ENCODE results near the gene EXO1.

Gene EXO1

DNA sequence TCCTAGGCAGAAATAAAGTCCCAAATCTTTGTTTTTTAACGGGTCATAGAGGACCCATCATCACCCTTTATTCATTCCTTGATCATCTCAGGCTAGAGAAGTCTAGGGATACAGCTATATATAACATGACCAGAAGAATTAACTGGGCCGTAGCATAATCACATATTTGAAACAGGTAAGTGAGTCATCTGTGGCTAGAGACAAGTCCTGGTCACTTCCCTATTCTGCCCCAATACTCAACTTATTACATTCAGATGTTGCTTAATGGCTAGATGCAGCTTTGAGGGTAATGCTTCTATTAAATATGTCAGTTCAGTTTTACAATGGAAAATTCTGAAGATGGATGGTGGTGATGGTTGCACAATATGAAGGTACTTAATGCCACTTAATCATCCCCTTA lies 47.0 kb downstream of the EXO1 start:
- DNase-seq, result no peak

DNA sequence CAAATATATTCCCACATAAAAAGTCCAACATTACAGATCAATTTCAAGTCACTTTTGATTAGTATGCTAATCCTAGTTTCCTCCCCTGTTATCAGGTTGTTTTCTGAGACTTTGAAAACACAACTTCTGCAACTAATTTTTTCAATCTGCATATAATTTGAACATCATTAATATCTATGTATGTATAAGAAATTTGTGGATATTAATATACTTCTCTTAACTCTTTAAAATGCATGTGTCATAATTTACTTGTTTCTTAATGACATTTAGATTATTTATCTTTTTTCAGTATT lies 48.6 kb downstream of the EXO1 start:
- DNase-seq, result no peak

DNA sequence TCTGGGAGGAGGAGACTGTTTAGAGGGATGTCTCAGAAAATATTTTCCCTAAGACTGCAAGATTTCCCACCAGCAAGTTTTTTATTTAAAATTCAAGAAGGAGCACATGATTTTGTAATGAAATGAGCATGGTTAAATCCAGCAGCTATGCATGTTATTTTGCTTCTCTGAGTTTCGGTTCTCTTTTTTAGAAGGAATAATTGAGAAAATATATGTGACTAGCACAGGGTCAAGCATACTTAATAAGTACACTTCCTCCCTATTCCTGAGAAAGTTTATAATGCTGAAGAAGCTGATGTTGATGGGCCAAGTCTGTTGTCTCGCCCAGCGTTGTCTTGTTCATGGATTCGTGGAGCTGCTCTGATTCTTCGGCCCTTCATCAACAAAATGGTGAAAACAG lies 51.2 kb downstream of the EXO1 start:
- DNase-seq, result no peak

DNA sequence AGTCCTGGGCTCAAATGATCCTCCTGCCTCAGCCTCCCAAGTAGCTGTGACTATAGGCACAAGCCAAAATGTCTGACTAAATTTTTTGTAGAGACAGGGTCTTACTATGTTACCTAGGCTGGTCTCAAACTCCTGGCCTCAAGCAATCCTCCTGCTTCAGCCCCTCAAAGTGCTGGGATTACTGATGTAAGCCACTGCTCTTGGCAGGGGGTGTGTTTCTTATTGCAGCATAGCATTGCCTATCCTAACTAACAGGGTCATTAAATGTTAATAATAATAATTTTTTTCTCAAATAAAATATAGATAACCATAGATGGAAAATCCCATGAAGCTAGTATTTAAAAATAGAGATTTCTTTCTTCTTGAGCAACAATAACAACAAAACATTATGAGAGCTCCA lies 52.4 kb downstream of the EXO1 start:
- DNase-seq, result no peak

DNA sequence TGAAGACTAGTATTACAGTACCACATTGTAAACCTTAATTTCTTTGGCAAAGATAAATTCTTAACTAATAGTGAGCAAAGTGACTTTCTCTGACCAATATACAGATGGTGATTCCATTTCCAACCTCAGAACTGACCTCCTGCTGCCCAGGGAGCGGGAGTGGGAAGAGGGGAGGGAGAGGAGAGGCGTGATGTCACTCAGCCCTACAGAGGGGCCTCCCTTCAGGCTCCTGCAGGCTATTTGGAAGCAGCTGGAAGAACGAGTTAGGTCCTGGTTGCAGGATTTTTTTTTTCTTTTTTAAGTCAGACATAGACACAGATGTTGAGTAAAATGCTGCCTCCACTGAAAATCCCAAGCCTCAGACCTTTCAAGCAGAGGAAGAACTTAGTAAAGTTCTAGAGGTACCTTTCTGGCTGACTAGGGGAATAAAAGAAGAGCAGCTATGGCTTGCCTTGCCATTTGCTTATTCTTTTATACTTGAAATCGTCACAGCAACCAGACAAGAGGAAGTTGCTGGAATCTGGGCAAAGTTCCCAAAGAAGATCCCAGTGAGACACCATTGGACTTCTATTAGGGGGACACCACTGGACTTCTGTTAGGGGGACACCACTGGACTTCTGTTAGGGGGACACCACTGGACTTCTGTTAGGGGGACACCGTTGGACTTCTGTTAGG lies 54.5 kb downstream of the EXO1 start:
- no peak for DNase-seq

DNA sequence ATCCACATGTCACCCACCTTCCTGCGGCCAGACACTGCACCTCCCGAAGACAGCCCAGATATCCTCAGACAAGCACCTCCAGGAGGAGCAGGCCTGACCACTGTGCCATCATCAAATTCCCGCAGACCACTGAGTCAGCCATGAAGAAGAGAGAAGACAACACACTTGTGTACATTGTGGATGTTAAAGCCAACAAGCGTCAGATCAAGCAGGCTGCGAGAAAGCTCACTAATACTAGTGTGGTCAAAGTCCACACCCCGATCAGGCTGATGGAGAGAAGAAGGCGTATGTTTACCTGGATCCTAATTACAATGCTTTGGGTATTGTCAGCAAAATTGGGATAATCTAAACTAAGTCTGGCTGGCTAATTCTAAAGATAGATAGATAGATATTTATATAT lies 68.2 kb downstream of the EXO1 start:
- no peak for DNase-seq

DNA sequence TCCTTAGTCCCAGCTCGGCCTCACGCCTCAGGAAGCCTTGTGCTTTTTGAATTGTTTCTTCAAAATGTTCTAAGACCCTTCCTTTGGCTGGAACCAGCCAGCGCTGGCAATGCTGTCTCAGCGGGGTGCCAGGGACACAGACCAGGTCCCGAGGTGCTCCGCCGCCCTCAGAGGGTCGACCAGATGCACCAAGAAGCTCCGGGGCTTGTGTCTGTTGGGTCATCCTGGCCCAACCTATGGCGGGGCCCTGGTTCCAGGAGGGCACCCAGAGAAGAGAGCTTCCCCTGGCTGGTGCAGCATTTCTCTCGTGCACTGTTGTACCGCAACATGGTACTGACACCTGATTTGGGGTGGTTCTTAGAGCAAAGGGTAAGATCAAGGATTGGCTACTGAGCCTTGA lies 69.5 kb downstream of the EXO1 start:
- no peak for DNase-seq

DNA sequence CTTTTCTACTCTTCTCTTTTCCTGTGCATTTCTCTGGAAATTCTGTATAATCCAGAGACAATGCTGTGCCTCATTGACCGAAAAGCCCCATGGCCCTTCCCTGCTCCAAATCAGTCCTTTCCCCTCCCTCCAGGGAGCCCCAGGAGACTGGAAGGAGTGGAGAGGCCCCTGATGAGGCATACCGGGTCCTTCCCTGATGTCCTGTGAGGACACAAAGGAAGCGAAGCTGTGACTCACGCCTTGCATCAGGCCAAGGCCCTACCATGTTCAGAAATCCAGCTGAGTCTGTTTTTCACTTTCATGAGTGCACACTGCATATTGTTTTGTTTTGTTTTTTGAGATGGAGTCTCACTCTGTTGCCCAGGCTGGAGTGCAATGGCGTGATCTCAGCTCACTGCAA lies 70.9 kb downstream of the EXO1 start:
- DNase-seq, result peak; percentile 18

DNA sequence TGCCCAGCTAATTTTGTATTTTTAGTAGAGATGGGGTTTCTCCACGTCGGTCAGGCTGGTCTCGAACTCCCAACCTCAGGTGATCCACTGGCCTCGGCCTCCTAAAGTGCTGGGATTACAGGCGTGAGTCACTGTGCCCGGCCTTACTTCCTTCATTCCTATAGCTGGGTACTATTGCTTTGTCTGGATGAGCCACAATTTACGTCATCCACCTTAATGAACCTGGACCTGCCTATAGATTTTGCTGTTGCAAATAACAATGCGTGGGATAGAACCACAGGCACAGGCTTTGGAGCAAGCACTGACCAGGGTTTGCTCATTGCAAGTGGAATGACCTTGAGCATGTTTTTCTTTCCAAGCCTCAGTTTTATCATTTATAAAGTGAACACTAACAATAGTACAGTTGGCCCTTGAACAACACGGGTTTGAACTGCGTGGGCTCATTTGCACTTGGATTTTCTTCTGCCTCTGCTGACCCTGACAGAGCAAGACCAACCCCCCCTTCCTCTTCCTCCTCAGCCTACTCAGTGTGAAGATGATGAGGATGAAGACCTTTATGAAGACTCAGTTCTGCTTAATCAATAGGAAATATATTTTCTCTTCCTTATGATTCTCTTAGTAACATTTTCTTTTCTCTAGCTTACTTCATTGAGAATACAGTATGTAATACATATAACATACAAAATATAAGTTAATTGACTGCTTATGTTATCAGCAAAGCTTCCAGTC lies 76.2 kb downstream of the EXO1 start:
- DNase-seq, result no peak

DNA sequence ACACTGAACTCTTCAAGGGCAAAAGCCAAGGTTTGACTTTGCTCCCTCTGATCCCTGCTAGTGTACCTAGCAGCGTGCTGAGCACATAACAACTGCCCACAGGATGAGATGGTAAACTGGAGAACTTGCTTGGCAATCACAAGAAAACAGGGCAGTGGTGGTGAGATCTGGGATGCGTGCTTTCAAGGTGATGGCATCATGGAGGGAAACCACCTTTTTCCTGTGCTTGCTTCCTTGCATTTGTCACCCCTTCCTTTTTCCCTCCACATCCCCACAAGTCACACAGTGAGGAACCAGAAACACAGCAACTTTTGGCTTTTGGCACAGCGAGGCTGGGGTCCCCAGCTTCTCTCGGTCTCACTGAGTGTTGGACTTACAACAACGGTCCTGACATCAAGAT lies 78.1 kb downstream of the EXO1 start:
- DNase-seq, result no peak

DNA sequence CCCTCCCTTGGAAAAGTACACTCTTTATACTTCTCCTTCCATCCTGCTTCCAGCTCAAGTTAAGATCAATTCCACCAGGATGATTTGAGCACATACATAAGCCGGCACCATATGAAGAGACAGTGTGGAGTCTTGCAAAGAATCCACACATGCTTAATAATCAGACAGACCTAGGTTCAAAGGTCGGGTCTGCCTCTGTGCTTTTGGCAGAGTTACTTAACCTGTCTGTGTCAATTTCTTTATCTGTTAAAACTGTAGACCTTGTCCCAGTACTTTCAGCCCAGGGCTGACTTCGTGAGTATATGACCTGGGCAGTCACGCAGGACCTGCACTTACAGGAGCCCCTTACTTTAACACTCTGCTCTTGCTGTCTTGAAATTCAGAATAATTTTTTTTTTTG lies 79.3 kb downstream of the EXO1 start:
- no peak for DNase-seq

DNA sequence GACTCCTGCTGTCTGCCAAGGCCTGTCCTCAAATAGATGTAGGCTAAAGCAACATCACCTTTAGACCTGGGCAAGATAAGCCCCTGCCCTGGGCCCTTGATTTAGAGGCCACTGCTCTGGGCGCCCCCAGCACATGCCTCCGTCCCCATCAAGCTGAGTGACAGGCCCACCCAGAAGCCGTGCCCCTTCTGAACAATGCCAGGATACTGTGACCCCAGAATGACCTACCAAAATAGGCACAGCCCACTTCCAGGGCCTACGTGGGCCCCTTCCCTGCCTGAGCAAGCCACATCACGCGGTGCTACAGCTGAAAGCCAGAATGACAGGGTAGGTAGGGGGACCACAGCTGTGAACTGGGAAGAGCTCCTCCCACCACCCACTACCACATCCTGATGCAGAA lies 84.8 kb downstream of the EXO1 start:
- no peak for DNase-seq

DNA sequence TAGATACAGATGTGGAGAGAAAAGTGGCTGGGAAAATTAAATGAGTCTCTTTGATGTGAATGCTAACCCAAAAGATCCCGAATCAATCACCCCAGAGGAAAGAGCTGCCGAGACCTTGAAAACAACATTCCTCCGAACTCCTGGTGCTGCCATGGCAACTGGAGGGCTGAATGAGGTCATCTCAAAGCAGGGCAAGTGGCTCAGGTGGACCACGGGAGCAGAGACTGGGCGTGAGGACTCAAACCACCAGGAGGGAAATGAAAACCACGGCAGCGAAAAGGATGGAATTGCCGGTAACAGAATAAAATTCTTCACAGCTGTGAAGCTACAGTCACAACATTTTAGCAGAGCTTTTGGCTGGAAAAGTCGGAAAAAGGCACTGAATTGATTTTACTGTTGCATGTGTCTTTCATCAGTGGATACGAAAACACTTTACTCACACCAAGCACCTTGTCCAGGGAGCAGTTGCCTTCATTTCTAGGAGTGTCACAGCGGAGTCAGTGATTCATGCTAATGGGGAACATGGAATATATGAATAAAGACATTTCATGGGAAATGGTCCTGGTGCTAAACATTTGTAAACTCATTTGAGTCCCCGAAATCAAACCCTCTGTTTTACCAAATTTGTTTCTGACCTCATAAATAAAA lies 86.3 kb downstream of the EXO1 start:
- no peak for DNase-seq

DNA sequence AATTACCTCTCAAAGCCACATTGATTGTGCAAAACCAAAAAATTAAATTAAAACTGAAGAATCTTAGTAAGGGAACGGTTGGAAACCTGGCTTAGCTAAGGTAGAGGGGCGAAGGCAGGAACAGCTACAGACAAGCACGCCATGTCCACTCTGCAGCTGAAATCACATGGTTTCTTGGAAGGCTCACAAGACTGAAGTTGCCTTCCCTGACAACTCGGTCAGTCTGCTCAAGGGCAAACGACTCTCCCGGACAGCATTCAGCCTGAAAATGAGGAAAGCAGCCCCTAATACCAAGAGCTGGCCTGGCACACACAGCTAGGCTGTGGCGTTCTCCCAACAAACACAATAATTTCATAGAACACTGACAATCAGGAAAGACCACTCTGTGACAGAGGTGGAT lies 86.9 kb downstream of the EXO1 start:
- DNase-seq, result no peak
